Measurements from ENCODE around the gene PLAU.

GRCh38 chr10:73924935-73925334 lies 14.0 kb downstream of the PLAU start:
- TF ChIP-seq CTCF (conservative IDR thresholded peaks at IDR 0.05; ENCODE audit: low read depth, low read length) (no peak), POLR2A (IDR thresholded peaks at IDR 0.05; ENCODE audit: low read depth, low read length) (no peak), ELK1 (IDR thresholded peaks at IDR 0.05; ENCODE audit: borderline replicate concordance, low read depth, low read length) (no peak), NFE2L2 (IDR thresholded peaks at IDR 0.05; ENCODE audit: low read depth, low read length) (no peak), RFX5 (IDR thresholded peaks at IDR 0.05; ENCODE audit: low read depth, low read length) (no peak), SMC3 (IDR thresholded peaks at IDR 0.05; ENCODE audit: low read depth, low read length) (no peak)
